GM18498 (cell line): ENCODE results near the gene AGPAT3.

ENCODE experiments used
- ATAC-seq: cut with Tn5 transposase; IDR thresholded peaks from one replicate; pipeline ENCODE4 v1.9.1; 2021; ENCODE audit warnings: mild to moderate bottlenecking, moderate library complexity; ENCODE audit not compliant: unreplicated experiment

The AGPAT3 gene

DNA sequence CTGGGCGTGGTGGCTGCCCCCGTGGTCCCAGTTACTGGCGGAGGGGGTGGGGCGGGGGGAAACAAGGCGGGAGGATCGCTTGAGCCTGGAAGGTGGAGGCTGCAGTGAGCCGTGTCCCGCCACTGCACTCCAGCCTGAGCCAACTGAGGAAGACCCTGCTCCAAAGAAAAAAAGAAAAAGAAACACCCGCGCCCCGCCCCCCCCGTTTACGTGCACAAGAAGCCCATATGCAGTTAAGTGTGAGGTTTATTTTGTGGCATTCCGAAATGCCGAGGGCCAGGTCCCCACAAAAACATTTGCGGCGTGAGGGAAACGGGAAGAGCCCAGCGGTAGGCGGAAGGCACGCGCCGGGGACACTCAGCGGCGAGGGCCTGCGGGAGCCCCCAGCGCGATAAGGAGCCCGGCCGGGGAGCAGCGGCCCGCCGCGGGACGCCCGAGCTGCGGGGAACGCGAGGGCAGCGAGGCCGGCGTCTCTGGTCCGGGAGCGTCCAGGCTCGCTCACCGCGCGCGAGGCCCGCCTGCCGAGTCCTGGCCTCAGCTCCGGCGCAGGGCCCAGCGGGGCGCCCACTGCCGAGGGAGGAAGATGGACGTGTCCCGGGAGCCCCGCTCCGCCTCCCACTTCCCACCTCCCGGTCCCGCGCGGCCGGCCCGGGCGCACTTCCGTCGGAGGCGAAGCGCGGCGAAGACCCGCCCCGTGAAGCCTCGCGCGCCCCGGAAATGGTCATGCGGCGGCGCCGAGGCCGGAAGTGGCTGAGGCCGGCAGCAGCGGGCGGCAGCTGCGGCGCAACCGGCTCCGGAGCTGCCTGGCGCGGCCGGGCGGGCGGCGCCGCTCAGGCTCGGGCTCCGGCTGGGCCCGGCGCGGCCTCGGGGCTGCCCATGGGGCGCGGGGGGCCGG lies 146.8 kb downstream of the AGPAT3 start, which contains the start of gene TRAPPC10:
TSS of gene TRAPPC10 (plus strand) at position 731 of the 895 bp plus-strand sequence. CDS start 185 bp downstream, outside the sequence.
- peak; percentile 73 for ATAC-seq

DNA sequence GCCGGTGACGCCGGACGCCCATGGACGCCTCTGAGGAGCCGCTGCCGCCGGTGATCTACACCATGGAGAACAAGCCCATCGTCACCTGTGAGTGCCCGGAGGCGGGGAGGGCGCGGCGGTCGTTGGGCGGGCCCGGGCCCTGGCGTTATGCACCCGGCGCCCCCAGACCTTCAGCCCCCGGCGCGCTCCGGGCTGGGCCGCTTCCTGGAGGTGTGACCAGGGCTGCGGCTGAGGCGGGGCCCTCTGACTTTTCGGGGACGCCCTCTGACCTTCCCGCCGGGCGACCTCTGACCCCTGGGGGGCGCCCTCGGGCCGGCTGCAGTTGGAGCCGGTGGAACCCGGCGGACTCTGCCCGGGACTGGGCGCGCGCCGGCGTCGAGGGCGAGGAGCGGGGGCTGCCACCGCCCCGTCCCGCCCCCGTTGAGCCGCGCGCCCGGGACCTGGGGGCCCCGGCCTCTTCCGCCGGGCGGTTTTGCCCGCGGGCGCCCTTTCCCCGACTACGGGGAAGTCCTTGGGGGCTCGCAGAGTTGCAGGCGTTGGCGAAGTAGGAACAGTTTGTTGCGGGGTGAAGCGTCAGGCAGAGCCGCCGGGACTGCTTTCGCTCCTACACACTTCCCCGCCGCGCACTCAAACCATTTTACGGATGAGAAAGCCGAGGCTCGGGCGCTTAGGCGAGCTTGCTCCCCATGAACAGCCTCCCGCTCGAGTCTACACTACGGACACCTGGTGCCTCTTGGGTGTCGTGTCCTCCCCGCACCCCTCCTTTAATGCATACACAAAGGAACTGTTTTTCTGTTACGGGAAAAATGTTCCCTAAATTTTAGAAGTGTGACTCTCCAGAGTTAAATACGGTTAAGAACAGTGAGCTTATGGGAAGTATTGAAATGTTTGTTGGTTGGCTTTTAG lies 147.7 kb downstream of the AGPAT3 start:
- peak; percentile 73 for ATAC-seq

DNA sequence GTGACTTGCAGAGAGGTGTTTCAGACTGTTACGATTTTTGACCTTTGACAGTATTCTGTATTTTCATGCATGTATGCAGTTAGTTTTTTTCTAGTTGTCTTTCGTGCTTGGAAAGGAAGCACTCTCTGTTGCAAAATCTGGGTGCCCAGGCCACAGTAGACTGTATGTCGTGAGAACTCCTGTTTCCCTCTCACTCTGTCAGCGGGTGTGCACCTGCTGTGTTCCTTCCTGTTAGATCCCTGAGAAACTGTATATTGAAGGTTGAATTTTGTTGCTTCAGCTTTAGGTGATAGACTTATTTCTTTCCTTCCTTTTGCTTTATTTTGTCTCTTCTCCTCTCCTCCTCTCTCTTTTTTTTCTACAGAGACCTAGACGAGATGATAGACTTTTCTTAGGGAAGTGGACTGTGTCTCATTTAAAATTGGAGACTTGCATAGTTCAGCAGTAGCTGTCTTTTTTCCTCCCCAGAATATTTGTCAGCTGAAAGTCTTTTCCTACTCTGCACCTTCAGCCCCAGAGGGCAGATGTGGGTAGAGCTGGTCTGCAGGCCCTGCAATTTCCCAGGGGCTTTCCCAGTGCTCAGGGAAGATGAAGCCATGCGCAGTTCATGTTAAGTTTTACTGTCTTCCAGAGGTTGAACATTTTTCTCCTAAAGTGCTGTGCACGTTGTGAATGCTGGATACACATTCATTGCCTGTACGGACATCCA lies 148.5 kb downstream of the AGPAT3 start:
- no peak for ATAC-seq

DNA sequence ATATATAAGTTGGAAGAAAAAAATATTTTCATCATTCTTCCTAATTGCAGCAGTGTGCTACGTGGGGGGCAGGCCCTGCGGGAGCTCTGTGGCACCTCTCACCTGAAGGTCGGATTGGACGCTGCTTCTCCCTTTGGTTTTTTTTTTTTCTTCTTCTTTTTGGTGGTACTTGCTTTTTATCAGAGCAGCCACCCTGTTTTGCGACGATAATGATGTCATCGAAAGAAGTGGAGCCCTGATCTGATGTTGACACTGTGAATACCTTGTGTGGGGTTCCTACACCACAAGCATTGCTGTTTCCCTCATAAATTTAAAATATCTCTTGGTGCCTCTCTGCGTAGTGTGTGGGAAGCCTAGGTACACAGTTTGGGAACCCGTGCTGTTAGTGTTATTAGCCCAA lies 152.6 kb downstream of the AGPAT3 start:
- no peak for ATAC-seq

DNA sequence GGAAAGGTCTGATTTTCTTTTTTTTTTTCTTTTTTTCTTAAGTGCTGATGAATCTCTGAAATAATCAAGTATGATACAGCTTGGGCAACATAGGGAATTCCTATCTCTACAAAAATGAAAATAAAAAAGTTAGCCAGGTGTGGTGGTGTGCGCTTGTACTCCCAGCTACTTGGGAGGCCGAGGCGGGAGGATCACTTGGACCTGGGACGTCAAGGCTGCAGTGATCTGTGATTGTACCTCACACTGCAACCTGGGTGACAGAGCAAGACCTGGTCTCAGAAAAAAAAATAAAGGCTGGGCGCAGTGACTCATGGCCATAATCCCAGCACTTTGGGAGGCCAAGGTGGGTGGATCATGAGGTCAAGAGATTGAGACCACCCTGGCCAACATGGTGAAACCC lies 153.1 kb downstream of the AGPAT3 start:
- ATAC-seq: no peak

DNA sequence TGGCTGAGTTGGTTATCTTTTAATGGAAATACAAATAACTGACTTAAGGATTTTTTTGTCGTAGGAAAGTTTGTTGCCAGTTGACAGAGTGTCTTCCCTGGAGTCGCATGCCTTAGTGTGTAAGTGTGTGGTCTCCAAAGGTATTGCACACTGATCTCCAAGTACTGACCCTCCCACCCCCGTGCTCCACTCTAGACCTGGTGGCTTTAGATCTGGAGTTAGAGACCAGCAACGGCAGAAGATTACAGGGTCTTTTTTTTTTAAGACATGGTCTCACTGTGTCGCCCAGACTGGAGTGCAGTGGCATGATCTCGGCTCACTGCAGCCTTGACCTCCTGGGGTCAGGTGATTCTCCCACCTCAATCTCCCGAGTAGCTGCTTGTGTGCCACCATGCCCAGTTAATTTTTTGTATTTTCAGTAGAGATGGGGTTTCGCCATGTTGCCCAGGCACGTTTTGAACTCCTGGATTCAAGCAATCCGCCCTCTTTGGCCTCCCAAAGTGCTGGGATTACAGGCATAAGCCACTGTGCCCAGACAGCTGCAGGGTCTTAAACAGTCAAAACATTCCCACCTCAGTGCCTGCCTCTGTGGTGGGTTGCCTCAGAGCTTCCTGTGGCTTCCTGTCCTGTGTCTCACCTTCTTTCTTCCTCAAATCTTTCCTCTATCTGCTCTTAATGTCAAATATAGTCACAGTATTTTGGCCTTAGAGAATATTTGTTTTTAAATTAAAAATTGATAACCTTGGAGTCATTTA lies 154.0 kb downstream of the AGPAT3 start:
- no peak for ATAC-seq

DNA sequence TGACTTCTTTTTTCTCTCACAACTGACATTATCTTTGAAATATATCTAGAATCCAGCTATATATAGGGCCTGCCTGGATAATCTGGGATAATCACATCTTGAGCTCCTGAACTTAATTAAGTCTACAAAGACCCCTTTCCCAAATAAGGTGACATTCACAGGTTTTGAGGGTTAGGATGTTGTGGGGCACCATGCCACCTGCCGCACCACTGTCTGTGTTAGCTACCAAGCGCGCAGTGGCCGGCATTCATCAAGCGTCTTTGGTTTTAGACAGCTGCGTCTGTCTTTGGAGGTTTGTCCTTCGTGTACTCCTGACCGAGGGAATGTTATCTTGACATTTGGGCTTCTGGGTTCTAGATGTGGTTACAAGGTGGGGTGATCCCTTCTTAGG lies 154.5 kb downstream of the AGPAT3 start:
- no peak for ATAC-seq

DNA sequence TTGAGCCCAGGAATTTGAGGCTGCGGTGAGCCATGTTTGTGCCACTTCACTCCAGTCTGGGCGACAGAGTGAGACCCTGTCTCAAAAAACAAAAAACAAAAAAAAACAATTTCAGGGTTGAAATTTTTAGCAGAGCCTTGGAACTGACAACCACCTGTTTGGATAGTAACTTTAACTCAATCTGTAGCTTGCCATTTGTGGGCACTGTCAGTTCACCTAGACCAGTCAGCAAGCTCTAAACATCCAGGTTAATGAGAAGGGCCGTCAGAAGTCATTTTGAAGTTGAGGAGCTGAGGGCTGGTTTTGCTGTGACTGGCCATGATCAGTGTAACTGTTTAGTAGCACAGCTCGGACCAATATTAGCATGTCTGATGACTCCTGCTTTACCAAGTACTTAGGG lies 155.5 kb downstream of the AGPAT3 start:
- no peak for ATAC-seq

DNA sequence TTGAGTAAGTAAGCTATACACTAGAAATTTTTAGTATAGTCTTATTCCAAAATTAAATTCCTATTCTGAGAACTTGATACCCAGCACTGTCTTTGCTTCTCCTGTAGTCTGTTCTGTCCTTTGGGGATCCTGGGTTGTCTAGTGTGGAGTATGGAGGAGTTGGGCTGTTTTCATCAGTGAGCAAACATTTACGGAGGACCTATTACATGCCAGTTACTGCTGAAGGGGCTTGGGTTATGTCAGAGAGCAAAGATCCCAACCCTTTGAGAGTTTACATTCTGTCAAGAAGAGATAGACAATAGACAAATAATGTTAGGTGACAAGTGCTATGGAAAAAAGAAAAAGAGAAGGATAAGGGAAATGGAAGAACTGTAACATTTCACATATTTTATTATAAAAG lies 156.0 kb downstream of the AGPAT3 start:
- ATAC-seq: no peak

DNA sequence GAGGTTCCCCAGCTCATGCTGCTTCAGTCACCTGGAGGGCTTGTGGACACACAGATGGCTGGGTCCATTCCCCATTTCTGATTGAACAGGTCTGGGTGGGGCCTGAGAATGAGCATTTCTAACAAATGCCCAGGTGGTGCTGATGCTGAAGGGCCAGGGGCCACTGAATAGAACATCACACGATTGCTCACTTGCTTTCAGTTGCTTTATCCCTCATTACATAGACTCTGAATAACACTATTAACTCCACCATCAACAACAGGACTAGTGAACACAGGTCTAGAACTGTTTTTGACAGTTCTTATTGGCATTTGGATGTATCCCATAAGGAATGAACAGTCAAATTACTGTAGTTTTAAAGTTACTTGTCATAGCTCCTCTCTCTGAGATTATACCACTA lies 159.2 kb downstream of the AGPAT3 start:
- no peak for ATAC-seq

DNA sequence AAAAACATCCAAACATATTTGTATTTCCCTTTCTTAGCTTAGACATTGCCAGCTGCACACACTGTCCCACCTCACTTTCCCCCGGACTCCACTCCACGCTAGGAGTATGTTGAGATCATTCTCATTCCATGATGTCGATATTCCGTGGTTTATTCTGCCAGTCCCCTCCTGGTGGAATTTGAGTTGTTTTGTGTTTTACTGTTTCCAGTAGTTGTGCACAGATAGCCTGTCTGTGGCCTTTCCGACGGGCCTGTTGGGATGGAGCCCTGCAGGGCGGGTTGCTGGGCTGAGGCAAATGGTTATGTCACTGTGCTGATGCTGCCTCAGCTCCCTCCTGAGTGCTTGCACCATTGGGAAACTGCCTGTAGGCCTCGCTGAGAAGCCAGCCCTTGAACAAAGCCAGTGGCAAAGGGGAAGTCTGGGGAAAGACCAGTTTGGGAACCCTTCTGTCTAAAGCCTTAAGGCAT lies 159.9 kb downstream of the AGPAT3 start:
- no peak for ATAC-seq

DNA sequence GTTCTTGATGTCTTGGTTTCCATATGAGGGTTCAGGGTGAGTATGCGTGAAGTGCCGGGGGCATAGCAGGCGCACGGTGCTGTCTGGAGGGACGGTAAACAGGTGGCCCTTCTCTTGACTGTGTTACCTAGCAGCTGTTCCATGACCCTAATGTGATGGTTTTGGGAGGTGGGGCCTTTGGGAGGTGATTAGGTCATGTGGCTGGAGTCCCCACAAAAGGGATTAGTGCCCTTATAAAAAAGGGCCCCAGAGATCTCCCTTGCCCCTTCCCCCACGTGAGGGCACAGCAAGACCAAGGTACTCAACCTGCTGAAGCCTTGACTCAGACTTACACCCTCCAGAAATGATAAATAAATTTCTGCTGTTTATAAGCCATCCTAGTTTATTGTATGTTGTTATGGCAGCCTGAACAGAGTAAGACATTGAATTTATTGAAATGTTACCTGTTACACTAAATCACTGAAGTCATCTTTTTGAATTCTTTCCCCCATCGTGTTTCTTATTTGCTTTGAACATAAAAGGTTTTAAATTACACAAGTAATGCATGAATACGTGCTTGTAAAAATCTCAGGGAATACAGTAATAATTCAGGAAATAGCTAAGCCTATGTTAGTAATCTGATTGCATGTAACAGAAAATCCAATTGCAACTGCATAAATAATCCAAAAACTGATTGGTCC lies 162.7 kb downstream of the AGPAT3 start:
- ATAC-seq: no peak

DNA sequence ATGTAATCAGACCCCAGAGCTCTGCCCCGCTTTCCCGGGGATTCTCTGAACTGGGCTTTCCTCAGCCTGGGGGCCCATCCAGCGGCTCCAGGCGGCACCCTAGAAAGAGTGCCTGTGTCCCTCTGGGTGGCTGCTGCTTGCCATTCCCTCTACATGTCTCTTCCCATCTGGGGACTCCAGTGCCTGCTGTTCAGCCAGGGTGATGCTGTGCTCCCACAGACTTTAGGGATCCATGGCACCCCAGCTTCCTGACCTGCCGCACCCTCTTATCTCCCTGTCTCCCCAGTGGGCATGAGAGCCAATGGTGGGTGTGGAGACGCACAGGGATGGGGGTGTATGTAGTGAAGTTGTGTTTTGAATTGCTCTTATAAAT lies 163.2 kb downstream of the AGPAT3 start:
- ATAC-seq: no peak

DNA sequence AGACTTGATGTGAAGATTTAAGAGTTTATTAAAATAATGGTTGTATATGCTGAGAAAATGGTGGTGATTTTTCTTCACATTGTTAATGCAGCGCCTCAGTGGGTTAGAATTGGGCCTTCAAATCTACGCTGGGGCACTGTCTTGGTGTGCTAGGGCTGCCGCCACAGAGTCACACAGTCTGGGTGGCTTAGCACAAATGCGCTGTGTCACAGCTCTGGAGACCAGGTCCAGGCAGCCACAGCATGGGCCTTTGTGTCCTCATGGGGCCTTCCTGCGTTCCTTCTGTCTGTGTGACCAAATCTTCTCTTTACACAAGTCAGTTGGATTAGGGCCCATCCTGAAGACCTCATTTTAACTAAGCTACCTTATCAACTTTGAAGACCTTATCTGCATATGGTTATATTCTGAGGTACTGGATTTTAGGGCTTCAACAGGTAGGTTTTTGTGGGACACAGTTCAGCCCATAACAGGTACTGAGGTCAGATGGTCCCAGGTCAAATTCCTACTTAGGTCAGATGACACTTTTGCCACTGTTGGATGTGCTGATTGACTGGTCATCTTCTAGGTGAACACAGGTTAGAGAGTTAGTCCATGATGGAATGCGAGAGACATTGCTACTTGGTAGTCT lies 164.6 kb downstream of the AGPAT3 start:
- no peak for ATAC-seq

DNA sequence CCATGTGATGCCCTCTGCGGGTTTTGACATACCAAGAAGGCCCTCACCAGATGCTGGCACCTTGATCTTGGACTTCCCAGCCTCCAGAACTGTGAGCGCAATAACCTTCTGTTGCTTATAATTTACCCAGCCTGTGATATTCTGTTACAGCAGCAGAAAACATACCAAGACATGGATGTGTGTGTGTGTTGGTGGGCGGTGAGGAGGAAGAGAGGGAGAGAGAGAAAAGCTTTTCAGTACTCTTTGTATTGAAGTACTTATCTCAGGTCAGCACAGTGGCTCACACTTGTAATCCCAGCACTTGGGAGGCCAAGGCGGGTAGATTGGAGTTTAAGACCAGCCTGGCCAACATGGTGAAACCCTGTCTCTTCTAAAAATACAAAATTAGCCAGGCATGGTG lies 170.2 kb downstream of the AGPAT3 start:
- no peak for ATAC-seq
